ENCODE results near the gene GCLC. TPM values are rescaled to one million over a fixed set of nuclear protein-coding genes. Genes with fewer than 3 reads are reported as not detected.

The GCLC gene
- total RNA-seq, 1 donor: 36.3 TPM

- TF ChIP-seq CTCF (IDR thresholded peaks at IDR 0.05; ENCODE audit: insufficient read depth, low read depth, low read length): no peak
- no peak overlapping the region for H3K4me3 ChIP-seq (ENCODE audit: low read depth, low read length)
- DNase-seq (ENCODE audit: low read depth): no peak
These were observed 83.2 kb downstream of the GCLC start for GRCh38 chr6:53461696-53462095.

GRCh38 chr6:53461041-53461656 is 83.8 kb downstream of the GCLC start:
- no peak for TF ChIP-seq CTCF (IDR thresholded peaks at IDR 0.05; ENCODE audit: insufficient read depth, low read depth, low read length)
- DNase-seq (ENCODE audit: low read depth): no peak

GRCh38 chr6:53458105-53458866 is 86.6 kb downstream of the GCLC start:
- no peak overlapping the region for H3K4me3 ChIP-seq (ENCODE audit: low read depth, low read length)
- no peak for TF ChIP-seq CTCF (IDR thresholded peaks at IDR 0.05; ENCODE audit: insufficient read depth, low read depth, low read length)
- no peak for DNase-seq (ENCODE audit: low read depth)

More at GRCh38 chr6:53461041-53461656, 83.8 kb downstream of the GCLC start:
- no peak overlapping the region for H3K4me3 ChIP-seq (ENCODE audit: low read depth, low read length)

- TF ChIP-seq CTCF (IDR thresholded peaks at IDR 0.05; ENCODE audit: insufficient read depth, low read depth, low read length): no peak
- no peak for DNase-seq (ENCODE audit: low read depth)
- H3K4me3 ChIP-seq (ENCODE audit: low read depth, low read length): no peak overlapping the region
These were observed 88.1 kb downstream of the GCLC start for GRCh38 chr6:53456809-53457208.

GRCh38 chr6:53455678-53456077 is 89.2 kb downstream of the GCLC start:
- no peak for TF ChIP-seq CTCF (IDR thresholded peaks at IDR 0.05; ENCODE audit: insufficient read depth, low read depth, low read length)
- DNase-seq (ENCODE audit: low read depth): no peak
- no peak overlapping the region for H3K4me3 ChIP-seq (ENCODE audit: low read depth, low read length)

- TF ChIP-seq CTCF (IDR thresholded peaks at IDR 0.05; ENCODE audit: insufficient read depth, low read depth, low read length): no peak
- H3K4me3 ChIP-seq (ENCODE audit: low read depth, low read length): no peak overlapping the region
- no peak for DNase-seq (ENCODE audit: low read depth)
These were observed 93.7 kb downstream of the GCLC start for GRCh38 chr6:53451165-53451564.

Data from fibroblast of villous mesenchyme (primary cell).